PC-9 (cell line): Measurements from ENCODE around the gene PROK1.

Source experiments
- EZH2 ChIP-seq: fragments of 200-600 bp; sonication (generic); IDR thresholded peaks from 2 replicates; pipeline ENCODE4 v1.8.0; 2017; ENCODE audit warnings: antibody characterized with exemption, low read depth
- TF ChIP-seq, protein P1 (sequence below): fragments of 200-600 bp; sonication (generic); conservative IDR thresholded peaks from 2 replicates; pipeline ENCODE4 v1.6.1; 2017; ENCODE audit warnings: mixed run types, antibody characterized with exemption, mild to moderate bottlenecking, moderate library complexity

DNA sequence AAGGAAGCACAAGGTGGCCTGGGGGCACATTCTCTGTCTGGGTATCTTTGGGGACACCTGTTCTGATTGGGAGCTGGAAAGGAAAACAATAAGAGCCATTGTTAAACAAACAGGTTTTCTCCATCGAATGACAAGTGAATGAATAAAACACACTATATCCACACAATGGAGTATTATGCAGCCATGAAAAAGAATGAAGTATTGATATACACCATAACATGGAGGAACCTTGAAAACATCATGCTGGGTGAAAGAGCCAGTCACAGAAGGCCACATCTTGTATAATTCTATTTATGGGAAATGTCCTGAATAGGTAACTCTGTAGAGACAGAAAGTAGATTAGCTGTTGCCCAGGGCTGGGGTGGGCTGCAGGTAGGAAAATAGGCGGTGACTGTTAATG is 11.1 kb downstream of the PROK1 start:
- TF ChIP-seq, protein P1, sequence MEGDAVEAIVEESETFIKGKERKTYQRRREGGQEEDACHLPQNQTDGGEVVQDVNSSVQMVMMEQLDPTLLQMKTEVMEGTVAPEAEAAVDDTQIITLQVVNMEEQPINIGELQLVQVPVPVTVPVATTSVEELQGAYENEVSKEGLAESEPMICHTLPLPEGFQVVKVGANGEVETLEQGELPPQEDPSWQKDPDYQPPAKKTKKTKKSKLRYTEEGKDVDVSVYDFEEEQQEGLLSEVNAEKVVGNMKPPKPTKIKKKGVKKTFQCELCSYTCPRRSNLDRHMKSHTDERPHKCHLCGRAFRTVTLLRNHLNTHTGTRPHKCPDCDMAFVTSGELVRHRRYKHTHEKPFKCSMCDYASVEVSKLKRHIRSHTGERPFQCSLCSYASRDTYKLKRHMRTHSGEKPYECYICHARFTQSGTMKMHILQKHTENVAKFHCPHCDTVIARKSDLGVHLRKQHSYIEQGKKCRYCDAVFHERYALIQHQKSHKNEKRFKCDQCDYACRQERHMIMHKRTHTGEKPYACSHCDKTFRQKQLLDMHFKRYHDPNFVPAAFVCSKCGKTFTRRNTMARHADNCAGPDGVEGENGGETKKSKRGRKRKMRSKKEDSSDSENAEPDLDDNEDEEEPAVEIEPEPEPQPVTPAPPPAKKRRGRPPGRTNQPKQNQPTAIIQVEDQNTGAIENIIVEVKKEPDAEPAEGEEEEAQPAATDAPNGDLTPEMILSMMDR, result no peak
- no peak for TF ChIP-seq EZH2
